Measurements from ENCODE around the gene CCNE1. TPM values are rescaled to one million over a fixed set of nuclear protein-coding genes. Genes with fewer than 3 reads are reported as not detected.

The CCNE1 gene
- total RNA-seq, 1 donor from 2014 or later = 14.7 TPM

DNA sequence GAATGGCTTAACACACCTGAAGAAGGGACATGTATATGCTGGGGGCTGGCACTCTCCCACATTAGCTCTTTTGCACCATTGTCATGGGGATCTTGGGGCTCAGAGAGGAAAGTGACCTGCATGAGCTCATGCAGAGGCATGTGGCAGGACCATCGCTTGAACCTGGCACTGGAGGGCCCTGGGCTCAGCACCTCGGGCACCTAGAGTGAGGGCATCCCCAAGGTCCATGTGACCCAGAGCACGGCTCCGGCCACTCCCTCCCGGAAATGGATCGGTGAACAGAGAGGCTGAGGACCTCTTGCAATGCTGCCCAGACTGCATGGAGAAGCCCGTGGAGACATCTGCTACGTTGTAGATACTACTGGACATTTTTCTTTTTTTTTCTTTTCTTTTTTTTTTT, 38.6 kb upstream of the CCNE1 start:
- DNase-seq (ENCODE audit: low spot score in 2 of 2, unreplicated experiment in 2 of 2) = no peak
- Mint-ChIP-seq H3K27me3 (ENCODE audit: low read depth) (no peaks in the 10 kb centered on the region), H3K36me3 (no peaks in the 10 kb centered on the region), H3K4me3 (no peak overlapping the region), H3K4me1 (peaks cover 17% of the 10 kb centered on the region), H3K27ac (no peak overlapping the region), H3K9me3 (no peaks in the 10 kb centered on the region)
- TF ChIP-seq, protein P1, sequence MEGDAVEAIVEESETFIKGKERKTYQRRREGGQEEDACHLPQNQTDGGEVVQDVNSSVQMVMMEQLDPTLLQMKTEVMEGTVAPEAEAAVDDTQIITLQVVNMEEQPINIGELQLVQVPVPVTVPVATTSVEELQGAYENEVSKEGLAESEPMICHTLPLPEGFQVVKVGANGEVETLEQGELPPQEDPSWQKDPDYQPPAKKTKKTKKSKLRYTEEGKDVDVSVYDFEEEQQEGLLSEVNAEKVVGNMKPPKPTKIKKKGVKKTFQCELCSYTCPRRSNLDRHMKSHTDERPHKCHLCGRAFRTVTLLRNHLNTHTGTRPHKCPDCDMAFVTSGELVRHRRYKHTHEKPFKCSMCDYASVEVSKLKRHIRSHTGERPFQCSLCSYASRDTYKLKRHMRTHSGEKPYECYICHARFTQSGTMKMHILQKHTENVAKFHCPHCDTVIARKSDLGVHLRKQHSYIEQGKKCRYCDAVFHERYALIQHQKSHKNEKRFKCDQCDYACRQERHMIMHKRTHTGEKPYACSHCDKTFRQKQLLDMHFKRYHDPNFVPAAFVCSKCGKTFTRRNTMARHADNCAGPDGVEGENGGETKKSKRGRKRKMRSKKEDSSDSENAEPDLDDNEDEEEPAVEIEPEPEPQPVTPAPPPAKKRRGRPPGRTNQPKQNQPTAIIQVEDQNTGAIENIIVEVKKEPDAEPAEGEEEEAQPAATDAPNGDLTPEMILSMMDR (IDR thresholded peaks at IDR 0.05; ENCODE audit: unreplicated experiment) = no peak

DNA sequence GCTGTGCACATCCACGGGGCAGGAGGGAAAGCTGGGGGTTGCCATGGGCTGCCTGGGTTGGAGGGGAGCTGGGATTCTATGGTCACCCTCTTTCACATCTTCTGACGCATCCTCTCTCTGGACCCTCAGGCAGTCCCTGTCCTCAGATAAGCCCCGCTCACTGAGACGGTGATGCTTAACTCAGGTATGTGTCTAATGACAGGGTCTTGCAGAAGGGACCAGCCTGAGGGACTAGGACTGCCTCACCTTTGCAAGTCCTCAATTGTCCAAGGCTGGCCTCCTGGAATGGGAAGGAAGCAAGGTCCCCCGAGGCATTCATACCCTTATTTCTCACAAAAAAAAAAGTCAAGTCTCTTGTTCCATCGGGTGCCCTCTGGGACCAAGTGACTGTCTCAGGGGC, 37.7 kb upstream of the CCNE1 start:
- Mint-ChIP-seq H3K27me3 (ENCODE audit: low read depth) (no peaks in the 10 kb centered on the region), H3K4me3 (no peak overlapping the region), H3K36me3 (no peaks in the 10 kb centered on the region), H3K4me1 (peaks cover 17% of the 10 kb centered on the region), H3K9me3 (no peaks in the 10 kb centered on the region), H3K27ac (no peak overlapping the region)
- TF ChIP-seq, protein P1 (IDR thresholded peaks at IDR 0.05; ENCODE audit: unreplicated experiment) = no peak
- no peak for DNase-seq (ENCODE audit: low spot score in 2 of 2, unreplicated experiment in 2 of 2)

DNA sequence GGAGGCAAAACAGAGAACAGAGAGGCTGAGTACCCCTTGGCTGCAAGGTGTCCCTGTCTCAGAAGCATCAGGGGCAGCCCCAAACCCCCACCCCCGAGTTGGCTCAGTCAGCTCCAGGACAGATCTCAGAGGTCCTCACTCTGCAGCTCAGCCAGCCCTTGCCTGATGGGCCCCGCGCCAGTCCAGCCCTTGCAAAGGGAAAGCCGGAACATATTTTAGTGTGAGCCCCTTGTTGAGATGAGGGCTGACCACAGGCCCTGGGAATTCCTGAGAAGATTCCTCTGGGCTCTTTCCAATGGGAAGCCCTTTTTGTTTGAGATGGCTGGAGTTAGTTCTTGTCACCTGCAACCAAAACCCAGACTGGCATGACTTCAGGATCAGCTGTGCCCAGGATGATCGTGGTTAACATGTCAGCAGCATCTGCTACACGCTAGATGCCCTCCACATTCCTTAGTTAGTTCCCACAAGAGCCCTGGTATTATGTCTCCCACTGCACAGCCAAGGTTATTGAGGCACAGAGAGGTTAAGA, 33.9 kb upstream of the CCNE1 start:
- no peak for DNase-seq (ENCODE audit: low spot score in 2 of 2, unreplicated experiment in 2 of 2)
- H3K27ac Mint-ChIP-seq = no peak overlapping the region
- TF ChIP-seq, protein P1 (IDR thresholded peaks at IDR 0.05; ENCODE audit: unreplicated experiment) = no peak

DNA sequence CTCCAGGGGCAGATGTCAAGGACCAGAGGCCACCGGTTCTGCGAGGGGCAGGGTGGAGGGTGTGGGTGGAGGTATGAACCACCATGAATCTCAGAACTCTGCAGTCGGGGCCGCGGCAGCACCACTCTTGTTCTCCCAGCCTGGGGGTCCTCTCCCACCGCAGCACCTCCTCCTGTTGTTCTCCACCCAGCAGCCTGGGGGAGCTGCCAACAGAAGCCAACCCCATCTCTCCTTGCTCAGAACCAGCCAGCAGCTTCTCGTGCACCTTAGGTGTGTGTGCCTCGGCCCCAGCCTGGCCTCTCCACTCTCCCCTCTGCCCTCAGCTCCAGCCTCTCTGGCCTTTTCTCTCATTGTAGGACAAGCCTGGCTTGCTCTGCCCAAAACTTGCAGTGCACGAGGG, 31.9 kb upstream of the CCNE1 start:
- peaks cover 9% of the 10 kb centered on the region for H3K4me1 Mint-ChIP-seq
- no peaks in the 10 kb centered on the region for H3K27me3 Mint-ChIP-seq (ENCODE audit: low read depth)
- H3K27ac Mint-ChIP-seq = no peak overlapping the region
- no peak overlapping the region for H3K4me3 Mint-ChIP-seq
- no peaks in the 10 kb centered on the region for H3K9me3 Mint-ChIP-seq
- no peaks in the 10 kb centered on the region for H3K36me3 Mint-ChIP-seq
- DNase-seq (ENCODE audit: low spot score in 2 of 2, unreplicated experiment in 2 of 2) = no peak
- TF ChIP-seq, protein P1 (IDR thresholded peaks at IDR 0.05; ENCODE audit: unreplicated experiment) = no peak

More for the DNA sequence above, 33.9 kb upstream of the CCNE1 start:
- H3K27me3 Mint-ChIP-seq (ENCODE audit: low read depth) = no peaks in the 10 kb centered on the region
- no peak overlapping the region for H3K4me3 Mint-ChIP-seq
- H3K36me3 Mint-ChIP-seq = no peaks in the 10 kb centered on the region
- H3K9me3 Mint-ChIP-seq = no peaks in the 10 kb centered on the region
- H3K4me1 Mint-ChIP-seq = peaks cover 14% of the 10 kb centered on the region

DNA sequence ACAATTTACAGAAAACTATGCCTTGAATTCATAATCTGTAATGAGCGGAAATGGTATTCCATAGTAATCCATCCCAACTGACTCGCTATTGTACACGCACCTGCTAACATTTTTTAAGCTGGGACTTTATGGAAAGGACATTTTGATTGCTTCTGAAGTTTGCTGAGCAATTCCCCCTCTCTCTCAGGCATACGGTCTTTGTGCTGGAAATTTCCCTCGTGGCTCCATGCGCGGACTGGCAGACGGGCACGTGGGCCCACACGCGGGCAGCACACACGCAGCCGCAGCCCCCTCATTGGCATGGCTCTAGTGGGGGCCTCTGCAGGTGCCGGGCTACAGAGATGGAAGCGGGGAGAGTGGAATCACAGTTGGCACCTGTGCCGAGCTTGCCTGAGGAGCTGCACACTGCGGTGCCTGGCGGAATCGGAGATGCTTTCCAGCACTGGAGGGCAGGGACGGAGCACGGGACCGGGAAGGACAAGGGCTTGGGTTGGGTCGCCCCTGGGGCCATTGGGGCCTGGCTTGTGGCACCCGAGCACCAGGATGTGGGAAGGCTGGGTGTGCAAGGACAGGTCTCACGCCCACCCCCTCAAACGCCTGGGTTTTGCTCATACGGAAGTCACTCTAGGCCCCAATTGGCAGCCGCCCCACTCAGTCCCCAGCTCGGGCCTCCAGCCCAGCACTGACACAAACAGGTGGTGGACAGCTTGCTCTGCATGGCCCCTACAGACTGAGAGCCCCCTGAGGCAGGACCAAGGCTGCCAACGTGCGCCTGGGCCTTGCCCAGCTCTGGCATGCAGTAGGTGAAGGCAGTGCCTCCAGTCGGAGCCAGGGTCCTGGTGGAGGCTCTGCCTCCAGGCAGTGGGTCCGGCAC, 30.2 kb upstream of the CCNE1 start:
- DNase-seq (ENCODE audit: low spot score in 2 of 2, unreplicated experiment in 2 of 2) = no peak
- H3K27ac Mint-ChIP-seq = no peak overlapping the region
- H3K9me3 Mint-ChIP-seq = no peaks in the 10 kb centered on the region
- no peaks in the 10 kb centered on the region for H3K4me1 Mint-ChIP-seq
- H3K4me3 Mint-ChIP-seq = no peak overlapping the region
- H3K27me3 Mint-ChIP-seq (ENCODE audit: low read depth) = no peaks in the 10 kb centered on the region
- TF ChIP-seq, protein P1 (IDR thresholded peaks at IDR 0.05; ENCODE audit: unreplicated experiment) = no peak
- no peaks in the 10 kb centered on the region for H3K36me3 Mint-ChIP-seq

Data from mesothelial cell of epicardium (in vitro differentiated cells).